GM18867 (cell line): ENCODE measurements around the gene CELSR2.

Experiments
- ATAC-seq: cut with Tn5 transposase; IDR thresholded peaks from one replicate; pipeline ENCODE4 v1.9.1; 2021; ENCODE audit warnings: mild to moderate bottlenecking, moderate library complexity; ENCODE audit not compliant: unreplicated experiment

CELSR2 gene

DNA sequence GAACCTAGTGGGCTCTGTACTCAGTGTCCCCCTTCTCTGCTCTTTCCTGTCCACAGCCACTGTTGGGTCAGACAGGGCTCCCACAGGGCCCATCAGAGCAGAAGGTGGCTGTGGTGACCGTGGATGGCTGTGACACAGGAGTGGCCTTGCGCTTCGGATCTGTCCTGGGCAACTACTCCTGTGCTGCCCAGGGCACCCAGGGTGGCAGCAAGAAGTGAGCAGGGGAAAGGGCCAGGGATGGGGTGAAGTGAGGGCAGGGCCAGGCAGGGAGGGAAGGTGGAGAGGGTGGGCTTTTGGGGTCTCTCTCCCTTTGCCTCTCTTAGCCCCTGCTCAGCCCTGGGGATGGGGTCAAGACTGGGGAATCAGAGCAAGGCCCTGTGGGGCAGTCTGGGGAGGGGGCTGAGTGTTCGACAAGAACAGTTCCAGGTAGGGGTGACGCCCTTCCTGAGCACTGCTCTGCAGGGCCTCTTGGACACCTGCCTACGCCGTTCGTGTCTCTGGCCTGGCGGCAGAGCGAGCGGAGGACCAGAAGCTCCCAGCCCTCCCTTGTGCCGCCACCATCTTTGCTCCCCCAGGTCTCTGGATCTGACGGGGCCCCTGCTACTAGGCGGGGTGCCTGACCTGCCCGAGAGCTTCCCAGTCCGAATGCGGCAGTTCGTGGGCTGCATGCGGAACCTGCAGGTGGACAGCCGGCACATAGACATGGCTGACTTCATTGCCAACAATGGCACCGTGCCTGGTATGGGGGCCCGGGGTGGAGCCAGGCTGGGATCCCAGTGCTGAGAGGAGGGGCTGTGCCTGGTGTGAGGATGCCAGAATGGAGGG is 13.1 kb downstream of the CELSR2 start:
- no peak for ATAC-seq

- ATAC-seq, result peak; percentile 4
Observed at GRCh38 chr1:109263234-109263596, 13.9 kb downstream of the CELSR2 start.

DNA sequence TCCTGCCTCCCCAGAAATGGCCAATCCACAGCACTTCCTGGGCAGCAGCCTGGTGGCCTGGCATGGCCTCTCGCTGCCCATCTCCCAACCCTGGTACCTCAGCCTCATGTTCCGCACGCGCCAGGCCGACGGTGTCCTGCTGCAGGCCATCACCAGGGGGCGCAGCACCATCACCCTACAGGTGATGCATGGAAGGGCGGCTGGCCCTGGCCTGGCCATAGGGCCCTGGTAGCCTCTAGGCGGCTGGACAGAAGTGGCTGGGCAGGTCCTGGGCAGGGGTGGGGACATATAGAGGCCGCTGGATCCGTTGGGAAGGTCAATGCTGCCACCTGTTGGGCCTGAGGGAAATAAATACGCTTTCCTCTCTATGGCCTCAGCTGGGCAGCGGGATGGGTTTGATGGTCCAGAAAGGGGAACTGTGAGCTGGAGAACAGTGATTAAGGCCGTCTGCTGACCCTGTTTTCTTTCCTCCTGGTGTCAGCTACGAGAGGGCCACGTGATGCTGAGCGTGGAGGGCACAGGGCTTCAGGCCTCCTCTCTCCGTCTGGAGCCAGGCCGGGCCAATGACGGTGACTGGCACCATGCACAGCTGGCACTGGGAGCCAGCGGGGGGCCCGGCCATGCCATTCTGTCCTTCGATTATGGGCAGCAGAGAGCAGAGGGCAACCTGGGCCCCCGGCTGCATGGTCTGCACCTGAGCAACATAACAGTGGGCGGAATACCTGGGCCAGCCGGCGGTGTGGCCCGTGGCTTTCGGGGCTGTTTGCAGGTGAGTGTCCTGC is 14.4 kb downstream of the CELSR2 start:
- peak; percentile 77 for ATAC-seq

DNA sequence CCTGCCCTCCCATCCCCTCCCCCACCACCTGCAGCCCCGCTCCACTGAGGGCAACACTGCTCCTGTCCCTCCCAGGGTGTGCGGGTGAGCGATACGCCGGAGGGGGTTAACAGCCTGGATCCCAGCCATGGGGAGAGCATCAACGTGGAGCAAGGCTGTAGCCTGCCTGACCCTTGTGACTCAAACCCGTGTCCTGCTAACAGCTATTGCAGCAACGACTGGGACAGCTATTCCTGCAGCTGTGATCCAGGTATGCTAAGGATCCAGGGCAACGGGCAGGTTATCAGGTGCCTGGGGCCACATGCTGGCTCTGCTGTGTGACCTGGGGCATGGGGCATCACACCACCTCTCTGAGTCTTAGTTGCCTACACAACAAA is 15.0 kb downstream of the CELSR2 start:
- ATAC-seq, result no peak

GRCh38 chr1:109265016-109265415 is 15.7 kb downstream of the CELSR2 start:
- no peak for ATAC-seq

GRCh38 chr1:109265741-109266330 is 16.5 kb downstream of the CELSR2 start:
- no peak for ATAC-seq

- ATAC-seq, result no peak
Observed at GRCh38 chr1:109266965-109267364, 17.6 kb downstream of the CELSR2 start.

DNA sequence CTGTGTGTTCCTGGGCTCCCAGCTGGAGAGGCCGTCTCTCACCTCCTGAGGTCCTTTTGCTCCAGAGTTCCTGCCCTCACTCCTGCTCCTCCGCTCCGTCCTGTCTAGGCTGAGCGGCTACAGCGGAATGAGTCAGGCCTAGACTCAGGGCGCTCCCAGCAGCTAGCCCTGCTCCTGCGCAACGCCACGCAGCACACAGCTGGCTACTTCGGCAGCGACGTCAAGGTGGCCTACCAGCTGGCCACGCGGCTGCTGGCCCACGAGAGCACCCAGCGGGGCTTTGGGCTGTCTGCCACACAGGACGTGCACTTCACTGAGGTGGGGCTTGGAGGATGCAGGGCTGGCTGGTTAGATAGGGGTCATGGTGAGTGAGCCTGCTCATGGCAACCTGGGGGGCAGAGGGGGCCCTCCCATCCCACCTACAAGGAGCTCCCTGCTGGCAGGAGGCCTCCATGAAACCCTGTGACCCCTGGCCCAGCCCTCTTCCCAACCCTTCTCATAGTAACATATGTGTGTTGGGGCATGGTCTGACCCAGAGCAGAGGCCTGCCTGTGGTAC is 18.5 kb downstream of the CELSR2 start:
- no peak for ATAC-seq

DNA sequence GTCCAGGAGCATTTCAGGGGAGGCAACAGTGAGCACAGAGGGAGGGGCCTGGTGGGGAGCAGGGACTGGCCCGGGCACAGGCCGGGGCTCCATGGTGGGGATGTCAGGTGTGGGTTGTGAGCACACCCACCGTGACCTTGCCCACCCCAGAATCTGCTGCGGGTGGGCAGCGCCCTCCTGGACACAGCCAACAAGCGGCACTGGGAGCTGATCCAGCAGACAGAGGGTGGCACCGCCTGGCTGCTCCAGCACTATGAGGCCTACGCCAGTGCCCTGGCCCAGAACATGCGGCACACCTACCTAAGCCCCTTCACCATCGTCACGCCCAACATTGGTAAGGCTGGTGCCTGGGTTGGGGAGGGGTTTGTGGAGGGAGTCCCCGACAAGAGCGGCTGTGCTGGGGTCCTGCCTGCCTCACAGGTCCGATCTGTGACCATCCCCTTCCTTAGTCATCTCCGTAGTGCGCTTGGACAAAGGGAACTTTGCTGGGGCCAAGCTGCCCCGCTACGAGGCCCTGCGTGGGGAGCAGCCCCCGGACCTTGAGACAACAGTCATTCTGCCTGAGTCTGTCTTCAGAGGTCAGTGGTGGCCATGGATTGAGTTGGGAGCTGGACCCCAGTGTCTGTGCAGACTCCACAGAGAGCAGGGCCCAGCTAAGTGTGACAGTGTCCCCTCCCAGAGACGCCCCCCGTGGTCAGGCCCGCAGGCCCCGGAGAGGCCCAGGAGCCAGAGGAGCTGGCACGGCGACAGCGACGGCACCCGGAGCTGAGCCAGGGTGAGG is 19.3 kb downstream of the CELSR2 start:
- no peak for ATAC-seq

- ATAC-seq, result no peak
Observed at GRCh38 chr1:109269212-109269980, 20.1 kb downstream of the CELSR2 start.

DNA sequence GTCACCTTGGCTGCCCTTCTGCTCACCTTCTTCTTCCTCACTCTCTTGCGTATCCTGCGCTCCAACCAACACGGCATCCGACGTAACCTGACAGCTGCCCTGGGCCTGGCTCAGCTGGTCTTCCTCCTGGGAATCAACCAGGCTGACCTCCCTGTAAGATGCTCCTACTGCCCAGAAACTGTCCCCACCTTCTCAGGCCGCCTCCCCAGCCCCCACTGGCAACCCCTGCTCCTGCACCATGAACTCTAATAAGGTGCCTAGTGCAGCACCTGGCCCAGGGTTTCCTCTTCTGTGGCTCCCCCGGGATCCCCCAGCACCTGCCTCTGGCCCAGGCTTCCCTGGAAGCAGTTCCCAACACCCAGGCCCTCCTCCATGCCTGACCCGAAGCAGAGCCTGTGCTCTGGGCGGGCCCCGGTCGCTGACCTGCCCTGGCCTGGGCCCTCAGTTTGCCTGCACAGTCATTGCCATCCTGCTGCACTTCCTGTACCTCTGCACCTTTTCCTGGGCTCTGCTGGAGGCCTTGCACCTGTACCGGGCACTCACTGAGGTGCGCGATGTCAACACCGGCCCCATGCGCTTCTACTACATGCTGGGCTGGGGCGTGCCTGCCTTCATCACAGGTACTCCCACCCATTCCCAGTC is 20.8 kb downstream of the CELSR2 start:
- no peak for ATAC-seq

- no peak for ATAC-seq
Observed at GRCh38 chr1:109270623-109271317, 21.4 kb downstream of the CELSR2 start.

DNA sequence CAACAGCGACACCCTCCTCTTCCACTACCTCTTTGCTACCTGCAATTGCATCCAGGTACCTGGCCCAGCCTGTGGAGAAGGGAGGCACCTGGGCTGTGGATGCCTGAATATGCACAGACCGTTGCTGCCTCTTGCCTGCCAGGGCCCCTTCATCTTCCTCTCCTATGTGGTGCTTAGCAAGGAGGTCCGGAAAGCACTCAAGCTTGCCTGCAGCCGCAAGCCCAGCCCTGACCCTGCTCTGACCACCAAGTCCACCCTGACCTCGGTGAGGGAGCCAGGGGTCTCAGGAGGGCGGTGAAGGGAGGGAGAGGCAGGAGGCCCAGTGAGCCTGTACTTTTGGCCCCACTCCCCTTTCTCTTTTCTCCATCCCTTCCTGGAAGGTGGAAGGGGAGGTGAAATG is 22.1 kb downstream of the CELSR2 start:
- ATAC-seq, result no peak

- ATAC-seq, result no peak
Observed at GRCh38 chr1:109272021-109272799, 22.9 kb downstream of the CELSR2 start.

GRCh38 chr1:109272831-109273547 is 23.6 kb downstream of the CELSR2 start:
- ATAC-seq, result no peak

DNA sequence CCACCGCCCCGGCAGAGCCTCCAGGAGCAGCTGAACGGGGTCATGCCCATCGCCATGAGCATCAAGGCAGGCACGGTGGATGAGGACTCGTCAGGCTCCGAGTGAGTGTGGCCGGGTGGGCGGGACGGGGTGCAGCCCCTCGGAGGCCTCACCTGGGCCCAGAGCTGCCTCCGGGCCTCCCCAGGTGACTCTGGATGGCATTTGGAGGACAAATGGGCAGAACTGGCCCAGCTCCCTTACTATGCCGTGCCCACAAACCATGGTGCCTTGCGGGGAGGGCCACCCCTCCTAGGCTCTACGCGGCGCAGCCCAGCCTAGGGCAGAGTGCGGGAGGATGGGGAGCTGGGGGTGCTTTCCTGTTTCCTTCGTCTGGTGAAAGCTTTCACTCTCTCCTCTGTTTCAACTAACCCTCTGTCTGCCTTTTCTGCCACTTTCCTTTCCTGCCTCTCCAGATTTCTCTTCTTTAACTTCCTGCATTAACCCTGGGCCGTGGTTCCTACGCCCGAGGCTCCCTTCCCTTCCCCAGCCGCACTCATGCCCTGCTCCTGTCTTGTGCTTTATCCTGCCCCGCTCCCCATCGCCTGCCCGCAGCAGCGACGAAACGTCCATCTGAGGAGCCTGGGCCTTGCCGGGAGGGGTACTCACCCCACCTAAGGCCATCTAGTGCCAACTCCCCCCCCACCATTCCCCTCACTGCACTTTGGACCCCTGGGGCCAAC is 24.4 kb downstream of the CELSR2 start:
- no peak for ATAC-seq
